HG03108 (cell line): ENCODE measurements around the gene PGM1.
"Not testable (repeated sequence)": the region's sequence is repeated elsewhere in the genome, so short reads cannot be mapped to it uniquely, and the experiment has no call there.

Source experiments
- ATAC-seq: cut with Tn5 transposase; IDR thresholded peaks from one replicate; pipeline ENCODE4 v1.9.1; 2021; ENCODE audit warnings: moderate library complexity; ENCODE audit not compliant: unreplicated experiment

Gene PGM1

DNA sequence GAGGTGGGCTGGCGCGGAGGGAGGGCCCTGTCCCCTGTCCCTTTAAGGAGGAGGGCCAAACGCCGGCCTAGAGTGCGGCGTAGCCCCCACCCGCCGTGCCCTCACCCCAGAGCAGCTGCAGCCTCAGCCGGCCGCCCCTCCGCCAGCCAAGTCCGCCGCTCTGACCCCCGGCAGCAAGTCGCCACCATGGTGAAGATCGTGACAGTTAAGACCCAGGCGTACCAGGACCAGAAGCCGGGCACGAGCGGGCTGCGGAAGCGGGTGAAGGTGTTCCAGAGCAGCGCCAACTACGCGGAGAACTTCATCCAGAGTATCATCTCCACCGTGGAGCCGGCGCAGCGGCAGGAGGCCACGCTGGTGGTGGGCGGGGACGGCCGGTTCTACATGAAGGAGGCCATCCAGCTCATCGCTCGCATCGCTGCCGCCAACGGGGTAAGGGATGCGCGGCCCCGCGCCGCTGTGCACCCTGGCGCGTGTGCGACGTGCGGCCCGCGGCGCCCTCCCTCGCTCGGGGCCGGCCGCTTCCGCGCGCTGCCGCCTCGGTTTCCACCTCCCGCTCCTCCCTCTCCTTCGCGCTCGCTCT, at the start of gene PGM1:
Gene PGM1, plus strand, starts transcription at position 109 of the 583 bp plus-strand sequence. Its CDS starts 78 bp downstream, at position 187.
- ATAC-seq: peak; percentile 67

GRCh38 chr1:63545780-63546179, 47.4 kb upstream of the PGM1 start:
- ATAC-seq: no peak

DNA sequence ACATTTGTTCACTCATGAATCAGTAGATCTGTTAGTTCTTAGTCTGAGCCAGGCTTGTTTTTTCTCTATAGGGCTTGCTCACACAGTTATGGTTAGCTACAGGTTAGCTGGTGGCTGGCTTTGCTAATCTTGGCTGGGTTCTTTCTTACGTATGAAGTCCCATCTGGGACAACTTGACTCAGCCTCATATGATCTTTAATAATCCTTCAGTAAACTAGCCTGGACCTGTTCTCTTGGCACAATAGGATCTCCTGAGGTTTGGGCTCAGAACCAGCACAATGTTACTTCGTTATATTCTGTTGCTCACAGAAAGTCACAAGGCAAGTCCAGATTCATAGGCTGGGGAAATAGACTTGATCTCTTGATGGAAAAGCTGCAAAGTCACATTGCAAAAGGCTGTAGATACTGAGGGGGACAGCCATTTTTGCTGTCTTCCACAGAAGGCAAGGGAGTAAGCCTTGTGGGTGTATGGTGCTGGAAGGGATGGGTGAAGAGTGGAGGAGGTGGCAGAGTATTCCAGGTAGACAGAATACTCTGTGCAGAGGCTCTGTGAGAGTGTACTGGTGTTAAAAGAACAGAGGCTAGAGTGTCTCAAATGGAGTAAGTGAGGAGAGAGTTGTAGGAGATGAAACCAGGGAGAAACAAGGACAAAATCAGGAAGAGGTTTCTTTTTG, 45.5 kb upstream of the PGM1 start:
- no peak for ATAC-seq

GRCh38 chr1:63548303-63548702, 44.9 kb upstream of the PGM1 start:
- no peak for ATAC-seq

DNA sequence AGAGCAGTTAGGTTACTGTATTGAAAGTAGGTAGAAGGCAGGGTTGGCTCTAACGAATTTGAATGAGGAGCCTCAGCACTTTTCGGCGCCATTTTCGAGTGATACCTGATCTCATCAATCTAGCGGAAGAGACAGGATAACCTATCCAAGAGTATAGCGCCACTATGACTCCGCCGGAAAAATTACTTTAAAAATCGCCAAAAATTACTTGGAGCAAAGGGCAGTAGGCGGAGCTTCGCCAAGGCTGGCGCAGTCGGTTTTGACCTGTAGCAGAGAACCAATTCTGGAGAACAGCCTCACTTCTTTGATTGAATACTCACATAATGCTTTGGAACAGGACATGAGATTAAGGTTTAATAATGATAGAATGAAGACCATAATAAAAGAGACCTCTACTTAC, 44.3 kb upstream of the PGM1 start:
- ATAC-seq: no peak

GRCh38 chr1:63555480-63555879, 37.7 kb upstream of the PGM1 start:
- ATAC-seq: no peak

DNA sequence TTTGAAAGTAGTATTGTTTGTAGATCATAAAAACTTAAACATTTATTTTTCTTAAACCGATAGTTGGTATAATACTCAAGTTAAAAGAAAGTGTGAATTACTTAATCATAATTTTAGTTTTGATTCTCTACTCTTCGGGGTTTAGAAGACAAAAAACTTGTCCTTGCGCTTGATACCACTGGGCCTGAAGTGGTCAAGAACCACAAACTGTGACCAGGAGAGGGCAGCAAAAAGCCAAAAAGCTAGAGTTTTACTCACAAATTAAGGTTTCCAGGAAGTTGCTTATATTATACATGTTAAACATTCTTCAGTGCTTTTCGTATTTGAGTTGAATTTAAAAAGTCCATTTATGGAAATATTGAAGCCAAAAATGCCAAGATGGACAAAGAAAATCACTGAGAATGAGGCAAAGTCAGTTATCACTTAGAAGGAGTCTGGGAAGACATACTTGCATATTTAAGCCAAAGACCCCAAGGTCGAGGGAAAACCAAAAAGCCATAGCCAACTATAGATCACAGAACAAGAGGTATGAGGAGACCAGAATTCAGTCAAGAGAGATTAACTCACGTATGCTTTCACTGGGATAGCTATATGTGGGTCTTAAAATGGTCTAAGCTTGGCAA, 35.7 kb upstream of the PGM1 start:
- ATAC-seq: no peak

DNA sequence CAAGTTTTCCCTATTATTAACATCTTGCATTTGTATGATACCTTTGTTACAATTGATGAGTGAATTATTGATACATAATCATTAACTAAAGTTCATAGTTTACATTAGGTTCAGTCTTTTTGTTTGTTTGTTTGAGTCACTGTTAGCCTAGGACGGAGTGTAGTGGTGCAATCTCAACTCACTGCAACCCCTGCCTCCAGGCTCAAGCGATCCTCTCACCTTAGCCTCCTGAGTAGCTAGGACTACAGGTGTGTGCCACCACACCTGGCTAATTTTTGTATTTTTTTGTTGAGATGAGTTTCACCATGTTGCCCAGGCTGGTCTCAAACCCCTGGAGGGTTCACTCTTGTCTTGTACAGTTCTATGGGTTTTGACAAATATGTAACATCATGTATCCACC, 33.9 kb upstream of the PGM1 start:
- no peak for ATAC-seq

- ATAC-seq: no peak
Measured at GRCh38 chr1:63563745-63564144, 29.5 kb upstream of the PGM1 start.

DNA sequence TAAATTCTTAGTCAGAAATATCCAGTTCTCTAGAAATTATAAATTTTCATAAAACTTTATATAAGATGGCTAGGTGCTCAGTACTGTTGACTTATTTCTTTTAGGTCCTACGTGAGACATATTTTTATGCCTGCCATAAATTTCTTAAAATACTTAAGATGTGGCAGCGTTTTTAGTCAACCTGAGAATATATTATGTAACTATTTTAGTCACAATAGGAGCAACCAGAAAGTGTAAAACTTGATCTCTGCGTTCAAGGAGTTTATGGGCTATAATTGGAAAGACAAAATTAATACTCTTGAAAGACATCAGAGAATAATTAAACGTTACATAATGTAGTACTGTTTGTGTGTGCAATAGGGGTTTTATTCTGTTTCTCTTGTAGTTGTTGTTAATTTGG, 24.1 kb upstream of the PGM1 start:
- no peak for ATAC-seq

DNA sequence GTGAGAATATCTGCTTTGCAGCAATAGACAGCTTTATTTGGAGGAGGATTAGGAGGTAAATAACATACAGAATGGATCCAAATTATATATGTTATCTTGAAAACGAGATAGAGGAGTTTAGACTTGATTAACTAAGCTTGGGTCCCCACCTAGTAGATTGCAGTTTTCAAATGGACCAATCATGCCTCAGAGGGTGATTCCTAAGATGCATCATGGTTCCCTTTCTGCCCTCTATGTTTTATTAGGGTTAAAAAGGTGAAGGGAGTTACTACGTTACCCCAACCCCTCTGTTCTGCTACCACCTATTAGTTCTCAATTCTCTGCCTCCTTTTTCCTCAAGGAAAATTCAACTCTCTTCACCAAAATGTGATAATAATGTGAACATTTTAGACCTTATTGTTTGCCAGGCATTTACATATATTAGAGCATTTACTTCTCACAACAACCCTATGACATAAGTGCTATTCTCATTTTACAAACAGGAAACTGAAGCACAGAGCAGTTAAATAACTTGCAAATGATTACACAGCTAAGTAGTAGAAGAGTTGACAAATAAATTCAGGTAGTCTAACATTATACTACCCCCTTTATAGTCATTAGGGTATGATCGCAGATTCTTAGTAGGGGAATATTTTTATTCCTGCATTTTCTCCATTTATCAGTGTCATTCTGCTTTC, 23.4 kb upstream of the PGM1 start:
- ATAC-seq: no peak

GRCh38 chr1:63572686-63573085, 20.5 kb upstream of the PGM1 start:
- not testable (repeated sequence) for ATAC-seq

GRCh38 chr1:63574203-63574796, 18.9 kb upstream of the PGM1 start:
- not testable (repeated sequence) for ATAC-seq

- ATAC-seq: no peak
Measured at GRCh38 chr1:63575340-63575826, 17.8 kb upstream of the PGM1 start.

DNA sequence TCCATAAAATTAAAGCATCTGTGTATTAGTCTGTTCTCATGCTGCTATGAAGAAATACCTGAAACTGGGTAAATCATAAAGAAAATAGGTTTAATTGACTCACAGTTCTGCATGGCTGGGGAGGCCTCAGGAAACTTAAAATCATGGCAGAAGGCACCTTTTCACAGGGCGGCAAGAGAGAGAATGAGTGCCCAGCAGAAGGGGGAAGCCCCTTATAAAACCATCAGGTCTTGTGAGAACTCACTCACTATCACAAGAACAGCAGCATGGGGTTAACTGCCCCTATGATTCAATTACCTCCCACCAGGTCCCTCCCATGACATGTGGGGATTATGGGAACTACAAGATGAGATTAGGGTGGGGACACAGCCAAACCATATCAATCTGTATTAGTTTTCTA, 6.9 kb upstream of the PGM1 start:
- not testable (repeated sequence) for ATAC-seq

DNA sequence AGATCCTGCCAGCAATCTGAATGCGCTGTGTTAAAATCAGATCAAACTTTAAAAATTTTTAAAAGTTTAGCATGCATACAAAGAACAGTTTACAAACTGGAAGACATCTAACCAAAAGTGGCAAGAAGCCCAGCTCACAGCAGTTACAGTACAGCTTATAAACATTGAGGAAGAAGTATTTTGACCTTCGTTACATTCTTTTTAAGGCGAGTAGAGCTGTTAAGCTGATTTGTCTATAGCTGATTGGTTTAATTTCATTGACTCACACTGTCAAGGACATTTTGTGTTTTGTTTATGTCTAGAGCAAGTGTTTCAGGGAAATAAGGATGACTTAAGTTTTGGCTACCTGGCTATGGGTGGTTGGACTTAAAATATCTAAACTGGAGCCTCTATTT, 3.0 kb upstream of the PGM1 start:
- no peak for ATAC-seq

GRCh38 chr1:63592536-63593302, 492 bp upstream of the PGM1 start:
- ATAC-seq: no peak

DNA sequence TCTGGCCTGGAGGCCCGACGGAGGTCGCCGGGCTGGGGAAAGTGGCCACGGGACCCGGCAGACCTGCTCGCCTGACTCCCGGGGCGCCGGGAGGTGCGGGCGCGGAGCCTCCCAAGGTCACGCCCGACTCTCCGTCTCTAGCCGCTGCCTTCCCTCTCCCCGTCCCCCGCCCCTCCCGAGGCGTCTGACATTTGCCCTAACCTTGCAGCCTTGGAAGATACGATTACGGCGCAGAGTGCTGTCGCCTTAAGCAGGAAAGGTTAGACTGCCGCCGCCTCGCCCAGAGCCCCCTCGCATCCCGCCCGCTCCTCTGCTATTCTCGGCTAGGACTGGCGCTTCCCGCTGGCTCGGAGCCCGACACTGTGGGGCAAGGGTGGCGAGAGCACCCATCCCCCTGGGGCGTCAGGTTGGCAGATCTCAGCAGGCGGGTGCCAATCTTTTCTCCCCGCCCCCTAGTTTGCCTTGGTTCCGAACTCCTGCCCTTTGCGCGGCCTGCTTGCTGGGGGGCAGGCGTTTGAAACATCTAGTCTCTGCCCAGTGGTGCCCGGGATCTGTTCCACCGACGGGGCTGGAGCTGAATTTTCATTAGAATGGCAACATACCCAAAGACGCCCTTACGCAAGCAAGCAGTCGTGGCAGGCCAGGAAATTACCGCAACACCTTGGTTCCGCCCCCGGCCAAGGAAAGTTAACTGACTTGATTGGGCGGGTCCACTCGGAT, 835 bp downstream of the PGM1 start:
- ATAC-seq: peak; percentile 32

- no peak for ATAC-seq
Measured at GRCh38 chr1:63595435-63595834, 2.2 kb downstream of the PGM1 start.

DNA sequence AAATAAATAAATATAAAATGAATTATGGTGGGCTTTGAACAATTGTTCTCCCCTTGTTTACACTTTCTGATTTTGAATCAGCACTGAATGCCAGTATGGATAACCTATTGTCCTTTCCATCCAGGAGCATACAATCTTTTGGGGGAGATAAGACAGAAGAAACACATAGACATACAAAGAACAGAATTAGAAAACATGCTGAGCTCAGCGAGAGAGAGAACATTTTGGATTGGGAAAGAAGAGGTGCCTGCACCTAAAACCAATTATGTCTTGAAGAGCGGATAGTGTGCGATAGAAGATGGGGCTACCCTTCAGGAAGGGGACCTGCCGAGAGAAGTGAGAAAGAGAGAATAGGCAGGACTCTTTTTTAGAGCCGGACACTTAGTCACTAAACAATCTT, 6.6 kb downstream of the PGM1 start:
- ATAC-seq: no peak
